ENCODE measurements around the gene NSD2.

DNA sequence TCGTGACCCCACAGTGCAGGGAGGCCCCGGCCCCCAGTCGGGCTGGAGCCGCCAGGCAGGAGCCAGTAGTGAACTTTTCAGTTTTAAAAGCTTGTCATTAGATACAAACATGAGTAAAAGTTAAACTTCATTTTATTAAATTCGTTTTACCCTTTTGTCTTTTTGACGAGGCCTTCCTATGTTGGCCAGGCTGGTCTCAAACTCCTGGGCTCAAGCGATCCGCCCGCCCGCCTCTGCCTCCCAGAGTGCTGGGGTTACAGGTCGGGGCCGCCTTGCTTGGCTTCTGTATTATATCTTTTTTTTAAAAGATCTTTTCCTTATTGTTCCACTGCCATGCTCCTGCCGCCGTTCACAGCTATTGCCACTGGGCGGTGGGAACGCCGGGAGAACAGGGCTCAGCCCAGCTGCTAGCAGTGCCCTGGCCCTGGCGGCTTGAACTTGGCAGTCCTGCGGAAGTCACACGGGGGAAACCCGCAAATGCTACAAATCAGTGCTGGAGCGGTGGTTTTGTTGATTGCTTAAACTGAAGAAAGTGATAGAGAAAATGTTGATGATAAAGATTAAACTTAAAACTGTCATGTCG lies 138.5 kb downstream of the NSD2 start:
- TF ChIP-seq EP300 (IDR thresholded peaks at IDR 0.05), result no peak
- TF ChIP-seq, protein P1, sequence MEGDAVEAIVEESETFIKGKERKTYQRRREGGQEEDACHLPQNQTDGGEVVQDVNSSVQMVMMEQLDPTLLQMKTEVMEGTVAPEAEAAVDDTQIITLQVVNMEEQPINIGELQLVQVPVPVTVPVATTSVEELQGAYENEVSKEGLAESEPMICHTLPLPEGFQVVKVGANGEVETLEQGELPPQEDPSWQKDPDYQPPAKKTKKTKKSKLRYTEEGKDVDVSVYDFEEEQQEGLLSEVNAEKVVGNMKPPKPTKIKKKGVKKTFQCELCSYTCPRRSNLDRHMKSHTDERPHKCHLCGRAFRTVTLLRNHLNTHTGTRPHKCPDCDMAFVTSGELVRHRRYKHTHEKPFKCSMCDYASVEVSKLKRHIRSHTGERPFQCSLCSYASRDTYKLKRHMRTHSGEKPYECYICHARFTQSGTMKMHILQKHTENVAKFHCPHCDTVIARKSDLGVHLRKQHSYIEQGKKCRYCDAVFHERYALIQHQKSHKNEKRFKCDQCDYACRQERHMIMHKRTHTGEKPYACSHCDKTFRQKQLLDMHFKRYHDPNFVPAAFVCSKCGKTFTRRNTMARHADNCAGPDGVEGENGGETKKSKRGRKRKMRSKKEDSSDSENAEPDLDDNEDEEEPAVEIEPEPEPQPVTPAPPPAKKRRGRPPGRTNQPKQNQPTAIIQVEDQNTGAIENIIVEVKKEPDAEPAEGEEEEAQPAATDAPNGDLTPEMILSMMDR (IDR thresholded peaks at IDR 0.05), result peak in 1 of 3 donors; percentile 2
- no peak for TF ChIP-seq POLR2A (IDR thresholded peaks at IDR 0.05)

Measured in ovary (tissue), 3 donors.